GM12865 (cell line): ENCODE data around the gene ARRB2.

ENCODE experiments used
- DNase-seq: peaks from one replicate; pipeline ENCODE4 v3.0.0; 2010; ENCODE audit warnings: low read depth
- H3K4me3 ChIP-seq: 2 replicates; pipeline ENCODE4 v1.5.1; 2011; ENCODE audit warnings: mild to moderate bottlenecking, low read depth, low read length, control low read depth
- CTCF ChIP-seq: IDR thresholded peaks from 2 replicates; pipeline ENCODE4 v1.5.1; 2011; ENCODE audit warnings: low read length, control low read depth, low read depth, inconsistent platforms; ENCODE audit not compliant: insufficient read depth; ENCODE audit errors: missing control alignments

Gene ARRB2

GRCh38 chr17:4725646-4726310 lies 15.3 kb downstream of the ARRB2 start:
- DNase-seq: no peak

GRCh38 chr17:4728124-4728523 lies 17.7 kb downstream of the ARRB2 start:
- no peak overlapping the region for H3K4me3 ChIP-seq
- DNase-seq: peak; percentile 66
- no peak for TF ChIP-seq CTCF

More at GRCh38 chr17:4725646-4726310, 15.3 kb downstream of the ARRB2 start:
- H3K4me3 ChIP-seq: no peak overlapping the region
- TF ChIP-seq CTCF: no peak

GRCh38 chr17:4733073-4733531 lies 22.7 kb downstream of the ARRB2 start:
- H3K4me3 ChIP-seq: no peak overlapping the region
- TF ChIP-seq CTCF: peak; percentile 53
- DNase-seq: peak; percentile 82

- no peak for DNase-seq
- TF ChIP-seq CTCF: no peak
- no peak overlapping the region for H3K4me3 ChIP-seq
Measured at GRCh38 chr17:4734857-4735475, 24.5 kb downstream of the ARRB2 start.

DNA sequence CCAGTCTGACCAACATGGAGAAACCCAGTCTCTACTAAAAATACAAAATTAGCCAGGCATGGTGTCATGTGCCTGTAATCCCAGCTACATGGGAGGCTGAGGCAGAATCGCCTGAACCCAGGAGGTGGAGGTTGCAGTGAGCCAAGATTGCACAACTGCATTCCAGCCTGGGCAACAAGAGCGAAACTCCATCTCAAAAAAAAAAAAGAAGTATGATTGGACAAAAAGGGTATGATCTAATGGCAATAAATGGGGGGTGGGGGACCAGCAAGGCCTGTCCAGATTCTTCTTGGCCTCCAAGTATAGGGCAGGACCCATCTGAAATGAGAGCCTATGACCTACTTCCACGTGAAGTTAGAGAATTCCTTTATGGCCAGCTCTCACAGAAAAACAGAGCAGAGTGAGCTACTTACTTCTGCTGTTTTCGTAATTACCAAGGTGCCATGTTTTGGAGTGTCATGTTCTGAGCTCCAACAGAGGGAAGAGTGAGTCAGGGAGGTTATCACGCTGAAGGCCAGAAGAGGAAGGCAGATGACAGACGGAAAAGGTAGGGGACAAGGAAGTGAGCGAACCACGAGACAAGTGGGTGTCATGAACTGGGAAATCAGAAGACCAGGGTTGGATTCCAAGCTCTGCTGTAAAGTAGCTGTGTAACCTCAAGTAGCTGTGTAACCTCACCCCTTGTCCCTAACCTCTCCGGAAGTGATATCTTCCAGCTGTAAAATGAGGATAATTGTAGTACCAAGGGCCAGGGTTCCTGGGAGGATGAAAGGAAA lies 25.6 kb downstream of the ARRB2 start:
- no peak for DNase-seq
- TF ChIP-seq CTCF: no peak
- H3K4me3 ChIP-seq: no peak overlapping the region

DNA sequence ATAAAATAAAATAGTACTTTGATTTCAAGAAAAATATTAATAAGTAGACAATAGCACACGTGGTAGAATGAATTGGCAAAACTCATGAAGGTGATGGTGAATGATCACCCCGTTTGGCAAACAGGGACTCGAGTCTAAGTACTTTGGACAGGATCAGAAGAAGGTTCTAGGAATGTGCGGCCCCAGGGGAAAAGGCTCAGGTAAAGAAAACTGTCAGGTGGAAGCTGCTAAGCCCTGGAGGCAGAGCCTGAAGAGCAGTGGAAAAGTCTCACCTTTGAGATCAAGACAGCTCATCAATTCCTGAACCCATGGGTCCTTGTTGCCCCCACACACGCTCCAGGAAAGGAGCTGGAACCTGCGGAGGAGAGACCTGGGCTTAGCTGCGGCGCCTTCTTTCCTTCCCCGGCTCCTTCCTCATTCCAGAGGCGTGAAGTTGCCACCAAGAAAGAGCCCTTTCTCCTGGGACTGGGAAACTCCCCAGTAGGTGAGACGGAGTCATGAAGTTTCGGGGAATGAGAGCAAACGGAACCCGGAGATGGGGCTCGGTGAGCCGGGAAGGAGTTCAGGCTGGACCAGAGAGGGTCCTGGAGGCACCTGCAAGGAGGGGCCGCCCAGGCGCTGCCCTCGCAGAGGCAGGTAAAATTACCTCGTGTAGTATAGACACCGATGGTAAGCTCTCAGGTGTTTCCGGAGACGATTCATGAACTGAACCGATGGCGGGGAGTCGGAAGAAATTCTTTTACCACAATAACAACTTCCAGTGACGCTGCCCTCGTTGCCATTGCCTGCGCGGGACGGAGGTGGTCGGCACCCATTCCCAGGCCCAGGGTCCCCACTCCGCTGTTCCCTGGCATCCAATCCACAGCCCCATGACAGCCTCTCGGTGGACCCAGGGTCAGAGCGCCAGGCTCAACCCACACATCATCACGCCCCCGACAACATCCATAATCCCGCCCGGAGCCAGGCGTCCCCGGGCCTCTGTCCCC lies 28.0 kb downstream of the ARRB2 start:
- no peak for TF ChIP-seq CTCF
- no peak for DNase-seq
- peak overlapping the region; percentile 82 for H3K4me3 ChIP-seq
